Heart left ventricle (tissue), 16 donors: ENCODE data around the gene MYH7B. TPM values are rescaled to one million over a fixed set of nuclear protein-coding genes. Genes with fewer than 3 reads are reported as not detected.

Source experiments
- ATAC-seq, 4 donors: fragments of 200-7000 bp; cut with Tn5 transposase; one replicate each; pipeline ENCODE4 v1.9.1; 2020 to 2022; ENCODE audit warnings: moderate library complexity in 4 of 4, mild to moderate bottlenecking in 3 of 4, moderate number of reproducible peaks in 1 of 4
- DNase-seq, 5 donors: peaks; one replicate each; pipeline ENCODE4 v3.0.0-alpha.2; 2020
- H3K27ac ChIP-seq, 12 donors: fragments of 200-600 bp; sonication (generic) in 4 of 12; one replicate each; pipeline versions ENCODE4 v1.5.0 to v1.8.0; 2016 to 2022; ENCODE audit warnings: mild to moderate bottlenecking in 2 of 12
- H3K27me3 ChIP-seq, 9 donors: fragments of 200-600 bp; sonication (generic) in 2 of 9; one replicate each; pipeline versions ENCODE4 v1.5.1 to v1.8.0; 2016 to 2022; ENCODE audit warnings: mild to moderate bottlenecking in 3 of 9
- H3K36me3 ChIP-seq, 9 donors: fragments of 200-600 bp; sonication (generic) in 2 of 9; one replicate each; pipeline versions ENCODE4 v1.5.0 to v1.8.0; 2018 to 2022; ENCODE audit warnings: mild to moderate bottlenecking in 2 of 9
- H3K4me1 ChIP-seq, 12 donors: fragments of 200-600 bp; sonication (generic) in 4 of 12; one replicate each; pipeline versions ENCODE4 v1.5.0 to v1.8.0; 2016 to 2022; ENCODE audit warnings: mild to moderate bottlenecking in 3 of 12
- H3K4me3 ChIP-seq, 12 donors: fragments of 200-600 bp; sonication (generic) in 4 of 12; one replicate each; pipeline versions ENCODE4 v1.5.0 to v1.8.0; 2017 to 2022; ENCODE audit warnings: mild to moderate bottlenecking in 9 of 12, moderate library complexity in 4 of 12
- H3K9me3 ChIP-seq, 12 donors: fragments of 200-600 bp; sonication (generic) in 4 of 12; one replicate each; pipeline versions ENCODE4 v1.5.0 to v1.8.0; 2016 to 2022; ENCODE audit warnings: mild to moderate bottlenecking in 1 of 12
- POLR2A ChIP-seq, 2 donors: fragments of 450-650 bp; IDR thresholded peaks; one replicate each; pipeline ENCODE4 v1.6.1; 2017; ENCODE audit warnings: antibody characterized with exemption in 2 of 2, mild to moderate bottlenecking in 2 of 2, moderate library complexity in 2 of 2
- WGBS, 4 donors: extraction: QIAGEN DNeasy Blood & Tissue Kit in 2 of 4; methylation state at CpG; one replicate each; pipeline versions ENCODE4 v1.1.5 to v1.1.7; 2013 to 2018; 5-methylcytosine and 5-hydroxymethylcytosine counted together
- intact Hi-C, 10 donors: fragments of 100-400 bp; cut with DNase I; formaldehyde crosslinking; loops; one replicate each; pipeline versions ENCODE4 v1.11.1 to v1.14.2; 2022
- microRNA counts, 2 donors: library from miRNA; unstranded; fragments of <30 nt; microRNA quantifications; one replicate each; lab custom pipeline; 2016
- microRNA-seq, 4 donors: library from miRNA; unstranded; fragments of <30 nt; microRNA quantifications; one replicate each; pipeline versions ENCODE4 to v1.2.0, GENCODE V29; 2017 to 2020
- polyA plus RNA-seq, 2 donors: library from polyadenylated mRNA; stranded (reverse); fragments of 200-250 nt; gene quantifications; one replicate each; pipeline ENCODE4 v1.2.3, GENCODE V29; 2013
- total RNA-seq, 9 donors: library from RNA; depleted of rRNA in 2 of 9; stranded (reverse); fragments of >200 nt in 2 of 9; fragmentation: NEBNext Ultra II Directional in 3 of 9; extraction: Animal tissue kit (Norgen Biotek cat#: 25700) in 3 of 9; gene quantifications; one replicate each; pipeline versions ENCODE4 v1.1.0 to v1.2.4, GENCODE V29; 2016 to 2023
- TF ChIP-seq, protein P1 (sequence below), 12 donors: fragments of 200-600 bp; sonication (generic) in 4 of 12; IDR thresholded peaks; one replicate each; pipeline versions ENCODE4 v1.5.0 to v1.8.0; 2018 to 2022; ENCODE audit warnings: antibody characterized with exemption in 12 of 12, mild to moderate bottlenecking in 5 of 12
- donor health status: ischemic (EF 13 %, LVEDD 7.1; RV severe dilation, severe dysfunction).
- donor health status: healthy with polysubstance abuse.
- donor health status: DM: no; HTN: yes; CAD: no.
- donor health status: DM: no; HTN: no; CAD: no.
- donor health status: ischemic (EF 25% LVEDD 6.9; RV normal size, moderate dysfunction).
- donor health status: ischemic (EF 25% LVEDD 5.7; RV mildly dilated, moderate dysfunction).
- donor health status: healthy.
- donor health status: DM: yes; HTN: yes; CAD: no.
- donor health status: ischemic (EF 35%, LVEDD 5.7; RV mildly dilated, moderate dysfunction).
- donor health status: nonischemic (EF 11% LVEDD 7.7; RV severe dilation, severe dysfunction).
- donor health status: DM: yes; HTN: yes; CAD: no.
- donor health status: PGD.
- donor health status: ischemic (EF 29% LVEDD 5.4; RV normal size, mild dysfunction).
- donor health status: nonischemic (EF 23%, LVEDD 6.1; RV moderate dilation, normal function).

MYH7B gene
- total and polyA plus RNA-seq, 11 donors: 12.8 to 448 (median 144) TPM

DNA sequence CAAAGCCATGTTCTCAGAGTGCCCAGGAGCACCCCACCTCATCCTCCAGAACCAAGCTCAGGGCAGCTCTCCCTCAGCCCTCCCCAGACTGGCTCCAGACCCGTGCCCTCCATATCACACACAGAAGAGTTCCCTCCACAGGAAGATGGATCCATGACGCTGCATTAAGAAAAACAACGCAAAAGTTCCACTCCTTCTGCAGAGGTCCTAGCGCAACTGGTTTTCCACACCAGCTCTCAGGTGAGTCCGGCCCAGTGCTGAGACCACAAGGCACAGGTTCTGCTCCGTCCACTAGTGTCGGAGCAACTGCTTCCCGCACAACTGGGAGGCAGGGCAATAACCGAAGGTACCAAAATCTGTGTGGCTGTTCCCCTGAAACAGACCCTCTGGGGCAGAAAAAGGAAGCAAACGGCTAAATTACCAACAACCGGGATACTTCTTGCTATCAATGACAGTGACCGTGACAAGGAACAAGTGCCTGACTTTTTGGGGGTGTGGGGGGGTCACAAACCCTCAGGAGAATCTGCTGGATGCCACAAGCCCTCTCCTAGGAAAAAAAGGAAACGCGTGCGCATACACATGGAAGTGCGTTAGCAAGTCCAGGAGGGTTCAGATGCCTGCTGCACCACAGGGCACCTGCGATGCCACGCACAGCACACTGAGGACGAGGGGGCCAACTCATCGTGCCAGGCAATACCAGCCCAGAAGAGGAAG is 49.2 kb downstream of the MYH7B start:
- H3K27me3 ChIP-seq: no peaks in the 10 kb centered on the region
- intact Hi-C loops: loop anchor here in 3 of 10 donors (5.0 kb wide), 2 partner anchors 38 to 133 kb away; partner anchors contain the start of gene GGT7 (in 3 of the 3)
- ATAC-seq (no peak), DNase-seq (peak in 3 of 5 donors; percentile 11 to 19 (median 19))
- H3K9me3 ChIP-seq: no peaks in the 10 kb centered on the region
- H3K4me3 ChIP-seq: no peak overlapping the region
- H3K36me3 ChIP-seq: peaks cover 0 to 100% (median 99%) of the 10 kb centered on the region in 9 donors
- WGBS, 4 donors: 91 to 93% (median 92%) methylated on average over 20 of the region's 20 CpGs
- H3K27ac ChIP-seq: no peak overlapping the region
- peaks cover 0 to 17% (median 0%) of the 10 kb centered on the region in 12 donors for H3K4me1 ChIP-seq
- TF ChIP-seq POLR2A (IDR thresholded peaks at IDR 0.05): no peak
- TF ChIP-seq, protein P1, sequence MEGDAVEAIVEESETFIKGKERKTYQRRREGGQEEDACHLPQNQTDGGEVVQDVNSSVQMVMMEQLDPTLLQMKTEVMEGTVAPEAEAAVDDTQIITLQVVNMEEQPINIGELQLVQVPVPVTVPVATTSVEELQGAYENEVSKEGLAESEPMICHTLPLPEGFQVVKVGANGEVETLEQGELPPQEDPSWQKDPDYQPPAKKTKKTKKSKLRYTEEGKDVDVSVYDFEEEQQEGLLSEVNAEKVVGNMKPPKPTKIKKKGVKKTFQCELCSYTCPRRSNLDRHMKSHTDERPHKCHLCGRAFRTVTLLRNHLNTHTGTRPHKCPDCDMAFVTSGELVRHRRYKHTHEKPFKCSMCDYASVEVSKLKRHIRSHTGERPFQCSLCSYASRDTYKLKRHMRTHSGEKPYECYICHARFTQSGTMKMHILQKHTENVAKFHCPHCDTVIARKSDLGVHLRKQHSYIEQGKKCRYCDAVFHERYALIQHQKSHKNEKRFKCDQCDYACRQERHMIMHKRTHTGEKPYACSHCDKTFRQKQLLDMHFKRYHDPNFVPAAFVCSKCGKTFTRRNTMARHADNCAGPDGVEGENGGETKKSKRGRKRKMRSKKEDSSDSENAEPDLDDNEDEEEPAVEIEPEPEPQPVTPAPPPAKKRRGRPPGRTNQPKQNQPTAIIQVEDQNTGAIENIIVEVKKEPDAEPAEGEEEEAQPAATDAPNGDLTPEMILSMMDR (IDR thresholded peaks at IDR 0.05): no peak

MicroRNA genes within 50 kb of the gene (microRNA counts, 767-probe panel; counts per million panel counts)
- 2,022 to 2,116 counts per million in 2 donors for microRNA hsa-miR-499a-3p (lab: Ali Mortazavi, UCI)
- 5,132 to 5,306 counts per million in 2 donors for microRNA hsa-miR-499a-5p (lab: Ali Mortazavi, UCI)
- 0 to 71.6 counts per million in 2 donors for microRNA hsa-miR-499b-3p (lab: Ali Mortazavi, UCI)
- microRNA hsa-miR-499b-5p (lab: Ali Mortazavi, UCI): 0 to 71.6 counts per million in 2 donors

Small RNAs within 50 kb of the gene (microRNA-seq; reads per million reads assigned to microRNA genes)
- gene MIR499A (0 reads per million in 4 donors), gene MIR499B (0 reads per million in 4 donors)

Other genes with a start within 250 kb of the MYH7B start
- gene NCOA6, start 130.2 kb upstream of the MYH7B start, total RNA-seq: 10 to 100 TPM; 13.0 to 34.0 (median 19.9) TPM
- gene NCOA6, start 130.2 kb upstream of the MYH7B start, polyA plus RNA-seq: 10 to 100 TPM; 13.9 to 22.7 TPM
- gene GGT7, start 83.0 kb upstream of the MYH7B start, total RNA-seq: 10 to 100 TPM in 8 of 9 donors, 1 to 10 TPM in 1; 7.9 to 30.7 (median 17.5) TPM
- gene GGT7, start 83.0 kb upstream of the MYH7B start, polyA plus RNA-seq: 10 to 100 TPM; 13.0 to 22.1 TPM
- gene ACSS2, start 79.3 kb upstream of the MYH7B start, total RNA-seq: 100 to 1,000 TPM in 4 of 9 donors, 10 to 100 TPM in 5; 87.1 to 113 (median 99.7) TPM
- 100 to 1,000 TPM in 1 of 2 donors, 10 to 100 TPM in 1; 72.6 to 117 TPM for gene ACSS2, start 79.3 kb upstream of the MYH7B start, polyA plus RNA-seq
- gene GSS, start 62 bp upstream of the MYH7B start, total RNA-seq: 10 to 100 TPM; 17.8 to 38.1 (median 26.8) TPM
- gene GSS, start 62 bp upstream of the MYH7B start, polyA plus RNA-seq: 10 to 100 TPM; 32.3 to 38.7 TPM
- gene TRPC4AP, start 136.9 kb downstream of the MYH7B start, total RNA-seq: 10 to 100 TPM; 31.5 to 51.8 (median 38.6) TPM
- gene TRPC4AP, start 136.9 kb downstream of the MYH7B start, polyA plus RNA-seq: 10 to 100 TPM; 21.2 to 42.7 TPM
- gene EDEM2, start 191.5 kb downstream of the MYH7B start, total RNA-seq: 10 to 100 TPM in 8 of 9 donors, 1 to 10 TPM in 1; 9.5 to 30.3 (median 14.4) TPM
- 10 to 100 TPM in 1 of 2 donors, 1 to 10 TPM in 1; 6.0 to 29.7 TPM for gene EDEM2, start 191.5 kb downstream of the MYH7B start, polyA plus RNA-seq
- gene PROCR, start 216.2 kb downstream of the MYH7B start, total RNA-seq: 10 to 100 TPM in 4 of 9 donors, 1 to 10 TPM in 5; 2.5 to 64.6 (median 9.9) TPM
- gene PROCR, start 216.2 kb downstream of the MYH7B start, polyA plus RNA-seq: 10 to 100 TPM; 11.9 to 13.2 TPM